ENCODE measurements around the gene TIMM23.
A peak's percentile ranks its signal among the peaks of the same experiment; 100 is the strongest.
"Not testable (repeated sequence)": the region's sequence is repeated elsewhere in the genome, so short reads cannot be mapped to it uniquely, and the experiment has no call there.

The TIMM23 gene

GRCh38 chr10:45972106-45972812 is at the start of gene TIMM23:
Gene TIMM23 (plus strand): TSS chr10:45972489. CDS start chr10:45972625, 136 bp downstream.
- TF ChIP-seq L3MBTL2 (conservative IDR thresholded peaks at IDR 0.05) = peak; percentile 74
- POLR2A ChIA-PET = not testable (repeated sequence)
- peak; percentile 53 for DNase-seq (ENCODE audit: extremely low spot score)
- CTCF ChIA-PET = interaction anchor here (0.9 kb wide), 1 partner anchor 10 kb away, joined by 3 read pairs; no protein-coding TSS in a partner anchor

- DNase-seq (ENCODE audit: extremely low spot score); CTCF ChIA-PET; POLR2A ChIA-PET: not testable (repeated sequence)
Measured at GRCh38 chr10:45926790-45927189, 45.5 kb upstream of the TIMM23 start.

- DNase-seq (ENCODE audit: extremely low spot score); CTCF ChIA-PET; POLR2A ChIA-PET: not testable (repeated sequence)
Measured at GRCh38 chr10:45931305-45931704, 41.0 kb upstream of the TIMM23 start.

- CTCF ChIA-PET; DNase-seq (ENCODE audit: extremely low spot score); POLR2A ChIA-PET: not testable (repeated sequence)
Measured at GRCh38 chr10:45934788-45935187, 37.5 kb upstream of the TIMM23 start.

- DNase-seq (ENCODE audit: extremely low spot score); POLR2A ChIA-PET; CTCF ChIA-PET: not testable (repeated sequence)
Measured at GRCh38 chr10:45939176-45939697, 33.1 kb upstream of the TIMM23 start.

- CTCF ChIA-PET; DNase-seq (ENCODE audit: extremely low spot score); POLR2A ChIA-PET: not testable (repeated sequence)
Measured at GRCh38 chr10:45941196-45941595, 31.1 kb upstream of the TIMM23 start.

- POLR2A ChIA-PET; CTCF ChIA-PET; DNase-seq (ENCODE audit: extremely low spot score): not testable (repeated sequence)
Measured at GRCh38 chr10:45945476-45945875, 26.8 kb upstream of the TIMM23 start.

GRCh38 chr10:45947363-45947762 is 24.9 kb upstream of the TIMM23 start:
- POLR2A ChIA-PET; CTCF ChIA-PET; DNase-seq (ENCODE audit: extremely low spot score): not testable (repeated sequence)

GRCh38 chr10:45948801-45949200 is 23.5 kb upstream of the TIMM23 start:
- CTCF ChIA-PET; DNase-seq (ENCODE audit: extremely low spot score); POLR2A ChIA-PET: not testable (repeated sequence)

GRCh38 chr10:45954367-45954766 is 17.9 kb upstream of the TIMM23 start:
- CTCF ChIA-PET; DNase-seq (ENCODE audit: extremely low spot score); POLR2A ChIA-PET: not testable (repeated sequence)

- DNase-seq (ENCODE audit: extremely low spot score); CTCF ChIA-PET; POLR2A ChIA-PET: not testable (repeated sequence)
Measured at GRCh38 chr10:45956634-45957033, 15.7 kb upstream of the TIMM23 start.

- DNase-seq (ENCODE audit: extremely low spot score); CTCF ChIA-PET; POLR2A ChIA-PET: not testable (repeated sequence)
Measured at GRCh38 chr10:45957928-45958327, 14.4 kb upstream of the TIMM23 start.

GRCh38 chr10:45962686-45963452 is 9.4 kb upstream of the TIMM23 start:
- DNase-seq (ENCODE audit: extremely low spot score); CTCF ChIA-PET; POLR2A ChIA-PET: not testable (repeated sequence)

GRCh38 chr10:45971019-45971418 is 1.3 kb upstream of the TIMM23 start:
- CTCF ChIA-PET; DNase-seq (ENCODE audit: extremely low spot score): not testable (repeated sequence)
- POLR2A ChIA-PET = interaction anchor here (0.6 kb wide), 1 partner anchor 55 kb away, joined by 3 read pairs; no protein-coding TSS in a partner anchor

GRCh38 chr10:45971742-45972105 is 565 bp upstream of the TIMM23 start:
- POLR2A ChIA-PET, CTCF ChIA-PET: not testable (repeated sequence)
- peak; percentile 6 for DNase-seq (ENCODE audit: extremely low spot score)

GRCh38 chr10:45972813-45973169 is 502 bp downstream of the TIMM23 start:
- POLR2A ChIA-PET; DNase-seq (ENCODE audit: extremely low spot score): not testable (repeated sequence)
- CTCF ChIA-PET = interaction anchor here (0.9 kb wide), 1 partner anchor 10 kb away, joined by 3 read pairs; no protein-coding TSS in a partner anchor

GRCh38 chr10:45974041-45974440 is 1.8 kb downstream of the TIMM23 start:
- DNase-seq (ENCODE audit: extremely low spot score); POLR2A ChIA-PET; CTCF ChIA-PET: not testable (repeated sequence)

GRCh38 chr10:45978554-45978953 is 6.3 kb downstream of the TIMM23 start:
- POLR2A ChIA-PET; CTCF ChIA-PET; DNase-seq (ENCODE audit: extremely low spot score): not testable (repeated sequence)

GRCh38 chr10:45981367-45981766 is 9.1 kb downstream of the TIMM23 start:
- DNase-seq (ENCODE audit: extremely low spot score); POLR2A ChIA-PET; CTCF ChIA-PET: not testable (repeated sequence)
